IMR-90 (cell line): ENCODE data around the gene MLYCD. TPM values are rescaled to one million over a fixed set of nuclear protein-coding genes. Genes with fewer than 3 reads are reported as not detected.

Experiments used
- ATAC-seq: fragments of 200-7000 bp; cut with Tn5 transposase; 2 replicates; pipeline ENCODE4 v1.9.1; 2020; ENCODE audit warnings: low read depth, mild to moderate bottlenecking, moderate library complexity
- BruUV-seq: library from RNA; stranded (reverse); fragments of 400-500 nt; replicated peaks from 2 replicates; lab custom pipeline; 2021; lab: Mats Ljungman, UMichigan
- CTCF ChIA-PET: fragments of 300-600 bp; formaldehyde crosslinking; extraction: SDS; loops from one replicate; lab custom pipeline; 2021; ENCODE audit warnings: antibody characterized with exemption; lab: Yijun Ruan, JAX
- POLR2A ChIA-PET: fragments of 300-600 bp; sonication (Branson Sonifier 250); formaldehyde crosslinking; loops from one replicate; lab custom pipeline; 2022; ENCODE audit warnings: antibody characterized with exemption; ENCODE audit not compliant: unreplicated experiment; lab: Charles Lee
- DNase-seq: peaks from one replicate; pipeline ENCODE4 v3.0.0; 2013
- H2AFZ ChIP-seq: replicated peaks from 2 replicates; pipeline ENCODE3; 2013; ENCODE audit warnings: low read length, mild to moderate bottlenecking; ENCODE audit not compliant: poor library complexity
- H2AK5ac ChIP-seq: 2 replicates; pipeline ENCODE4 v1.6.1; 2013; ENCODE audit warnings: low read depth, low read length, inconsistent platforms
- H2AK9ac ChIP-seq: replicated peaks from 2 replicates; pipeline ENCODE3; 2013; ENCODE audit warnings: mild to moderate bottlenecking, low read depth, low read length, moderate library complexity; ENCODE audit not compliant: poor library complexity
- H2BK120ac ChIP-seq: 2 replicates; pipeline ENCODE4 v1.6.1; 2013; ENCODE audit warnings: low read depth, low read length, inconsistent platforms
- H2BK15ac ChIP-seq: 3 replicates; pipeline ENCODE4 v1.6.1; 2013; ENCODE audit warnings: low read depth, low read length, inconsistent platforms
- H2BK20ac ChIP-seq: 2 replicates; pipeline ENCODE4 v1.6.1; 2013; ENCODE audit warnings: low read depth, mild to moderate bottlenecking, inconsistent platforms, low read length, moderate library complexity
- H2BK5ac ChIP-seq: 2 replicates; pipeline ENCODE4 v1.6.1; 2013; ENCODE audit warnings: mild to moderate bottlenecking, low read depth, low read length, inconsistent platforms; ENCODE audit not compliant: poor library complexity, severe bottlenecking
- H3K14ac ChIP-seq: replicated peaks from 2 replicates; pipeline ENCODE4 v1.6.1; 2013; ENCODE audit warnings: low read depth, low read length, inconsistent platforms
- H3K18ac ChIP-seq: 2 replicates; pipeline ENCODE4 v1.6.1; 2013; ENCODE audit warnings: low read depth, low read length, control low read depth
- H3K23ac ChIP-seq: 2 replicates; pipeline ENCODE4 v1.6.1; 2013; ENCODE audit warnings: low read depth, low read length, inconsistent platforms
- H3K27ac ChIP-seq: 2 replicates; pipeline ENCODE4 v1.5.1; 2013; ENCODE audit warnings: mild to moderate bottlenecking, control low read depth, low read length; ENCODE audit not compliant: insufficient read depth
- H3K27me3 ChIP-seq: 2 replicates; pipeline ENCODE4 v1.6.1; 2013; ENCODE audit warnings: low read length; ENCODE audit not compliant: control insufficient read depth, insufficient read depth
- H3K36me3 ChIP-seq: 2 replicates; pipeline ENCODE4 v1.6.1; 2013; ENCODE audit warnings: low read length, mixed read lengths; ENCODE audit not compliant: control insufficient read depth, insufficient read depth
- H3K4ac ChIP-seq: 2 replicates; pipeline ENCODE4 v1.6.1; 2013; ENCODE audit warnings: low read depth, low read length, inconsistent platforms
- H3K4me1 ChIP-seq: 2 replicates; pipeline ENCODE4 v1.6.1; 2013; ENCODE audit warnings: low read length, mixed read lengths; ENCODE audit not compliant: control insufficient read depth, insufficient read depth
- H3K4me2 ChIP-seq: 2 replicates; pipeline ENCODE4 v1.6.1; 2013; ENCODE audit warnings: low read depth, mild to moderate bottlenecking, control low read depth, low read length, moderate library complexity
- H3K4me3 ChIP-seq: 2 replicates; pipeline ENCODE4 v1.5.1; 2013; ENCODE audit warnings: low read depth, mild to moderate bottlenecking, control low read depth, low read length, moderate library complexity; ENCODE audit not compliant: insufficient read depth
- H3K56ac ChIP-seq: 2 replicates; pipeline ENCODE4 v1.6.1; 2013; ENCODE audit warnings: low read length, inconsistent platforms; ENCODE audit not compliant: insufficient read depth; ENCODE audit errors: extremely low read depth
- H3K79me1 ChIP-seq, 2 experiments: 2 replicates each; pipeline ENCODE4 v1.6.1; 2013; ENCODE audit warnings: low read length in 2 of 2, inconsistent platforms in 1 of 2, low read depth in 1 of 2
- H3K9ac ChIP-seq: 2 replicates; pipeline ENCODE4 v1.6.1; 2013; ENCODE audit warnings: low read depth, low read length, control low read depth
- H3K9me1 ChIP-seq: 2 replicates; pipeline ENCODE4 v1.6.1; 2013; ENCODE audit warnings: low read length, inconsistent platforms; ENCODE audit not compliant: insufficient read depth
- H3K9me3 ChIP-seq: 2 replicates; pipeline ENCODE4 v1.6.1; 2013; ENCODE audit warnings: low read length; ENCODE audit not compliant: control insufficient read depth, insufficient read depth
- H4K20me1 ChIP-seq: 2 replicates; pipeline ENCODE4 v1.6.1; 2013; ENCODE audit warnings: low read length, inconsistent platforms; ENCODE audit not compliant: insufficient read depth
- H4K5ac ChIP-seq: 2 replicates; pipeline ENCODE4 v1.6.1; 2013; ENCODE audit warnings: mild to moderate bottlenecking, low read depth, low read length, control low read depth
- H4K8ac ChIP-seq, 2 experiments: 2 replicates each; pipeline ENCODE4 v1.6.1; 2013; ENCODE audit warnings: low read depth in 2 of 2, low read length in 2 of 2, control low read depth in 1 of 2, inconsistent platforms in 1 of 2
- H4K91ac ChIP-seq: 2 replicates; pipeline ENCODE4 v1.6.1; 2013; ENCODE audit warnings: low read depth, low read length, inconsistent platforms; ENCODE audit not compliant: insufficient read depth
- CTCF ChIP-seq: conservative IDR thresholded peaks from 2 replicates; pipeline ENCODE4 v1.5.1; 2012; ENCODE audit warnings: mild to moderate bottlenecking, low read depth, low read length, improper control_type of control experiment
- ELK1 ChIP-seq: fragments of 150-350 bp; IDR thresholded peaks from 2 replicates; pipeline ENCODE4 v1.6.1; 2016; ENCODE audit warnings: low read depth, mild to moderate bottlenecking, low read length, moderate library complexity, borderline replicate concordance
- MAFK ChIP-seq: IDR thresholded peaks from 2 replicates; pipeline ENCODE4 v1.6.1; 2012; ENCODE audit warnings: low read depth, low read length, improper control_type of control experiment
- NFE2L2 ChIP-seq: fragments of 150-350 bp; IDR thresholded peaks from 2 replicates; pipeline ENCODE4 v1.6.1; 2016; ENCODE audit warnings: low read depth, mild to moderate bottlenecking, low read length
- RAD21 ChIP-seq: IDR thresholded peaks from 2 replicates; pipeline ENCODE4 v1.6.1; 2012; ENCODE audit warnings: low read length, improper control_type of control experiment
- SMC3 ChIP-seq: fragments of 150-350 bp; IDR thresholded peaks from 2 replicates; pipeline ENCODE4 v1.6.1; 2016; ENCODE audit warnings: low read depth, mild to moderate bottlenecking, antibody characterized with exemption, low read length, moderate library complexity
- WGBS, 2 experiments: methylation state at CpG; one replicate each; pipeline versions ENCODE4 v1.1.5 to v1.1.7; 2013; ENCODE audit warnings: missing lambda C conversion rate in 2 of 2; ENCODE audit not compliant: insufficient read length in 1 of 2; ENCODE audit errors: extremely low coverage in 2 of 2; 5-methylcytosine and 5-hydroxymethylcytosine counted together
- dilution Hi-C: fragments of 300-500 bp; cut with HindIII; formaldehyde crosslinking; loops from one replicate; pipeline ENCODE4 v1.14.3; 2018; ENCODE audit warnings: low sequenced_read_pairs; ENCODE audit not compliant: unreplicated experiment
- in situ Hi-C: fragments of 300-500 bp; cut with MboI; formaldehyde crosslinking; loops from 3 replicates; pipeline ENCODE4 v1.14.3; 2019; ENCODE audit warnings: low sequenced_read_pairs, inconsistent platforms, mixed read lengths
- intact Hi-C: fragments of 100-400 bp; cut with micrococcal nuclease; formaldehyde crosslinking; loops from 2 replicates; pipeline ENCODE4 v1.10.0; 2022
- polyA plus RNA-seq, 3 experiments: library from polyadenylated mRNA; depleted of rRNA; stranded (reverse); fragments of >200 nt; gene quantifications; 2 replicates each; pipeline ENCODE4 v1.2.3, GENCODE V29; 2012; ENCODE audit warnings: low replicate concordance in 1 of 3
- total RNA-seq: library from RNA; depleted of rRNA; stranded (reverse); fragments of >200 nt; gene quantifications from 2 replicates; pipeline ENCODE4 v1.2.3, GENCODE V29; 2012

MLYCD gene
- total and polyA plus RNA-seq, 2 of the 4 experiments (the other 2 are of a cell fraction), result 1.9 to 2.7 TPM

- H3K36me3 ChIP-seq, result no peaks in the 10 kb centered on the region
- H3K18ac ChIP-seq, result no peak overlapping the region
- no peak overlapping the region for H3K23ac ChIP-seq
- WGBS, 2 experiments, result 73% methylated on average over 11 of the region's 12 CpGs; no CpG with 5 or more reads in 1 of the 2 experiments
- H3K27me3 ChIP-seq, result no peaks in the 10 kb centered on the region
- H2AFZ ChIP-seq, result peak overlapping the region; percentile 21
- no peak overlapping the region for H4K8ac ChIP-seq
- ChIA-PET POLR2A (interaction anchor here (0.5 kb wide), 1 partner anchor 16 kb away, joined by 3 read pairs; no protein-coding TSS in a partner anchor), CTCF (interaction anchor here (1.0 kb wide), 1 partner anchor 18 kb away, joined by 3 read pairs; no protein-coding TSS in a partner anchor)
- no peak overlapping the region for H2BK15ac ChIP-seq
- no peak overlapping the region for H2AK9ac ChIP-seq
- DNase-seq, result no peak
- no peak for ATAC-seq
- BruUV-seq, result no TSS peak
- no peak overlapping the region for H3K14ac ChIP-seq
- H3K56ac ChIP-seq, result no peak overlapping the region
- no peaks in the 10 kb centered on the region for H3K9me1 ChIP-seq
- H4K5ac ChIP-seq, result no peak overlapping the region
- H2BK5ac ChIP-seq, result no peak overlapping the region
- no peak overlapping the region for H4K91ac ChIP-seq
- dilution Hi-C loops, result no loop called here
- H2AK5ac ChIP-seq, result no peak overlapping the region
- in situ Hi-C loops, result no loop called here
- H2BK120ac ChIP-seq, result no peak overlapping the region
- intact Hi-C loops, result no loop called here
- no peaks in the 10 kb centered on the region for H4K20me1 ChIP-seq
- H3K27ac ChIP-seq, result no peak overlapping the region
- no peaks in the 10 kb centered on the region for H3K9me3 ChIP-seq
- no peak overlapping the region for H3K4me3 ChIP-seq
- no peak for TF ChIP-seq CTCF
- TF ChIP-seq ELK1, result no peak
- no peak for TF ChIP-seq RAD21
- TF ChIP-seq NFE2L2, result no peak
- TF ChIP-seq SMC3, result no peak
- TF ChIP-seq MAFK, result no peak
- peaks cover 5% of the 10 kb centered on the region for H3K4me1 ChIP-seq
- H3K9ac ChIP-seq, result no peak overlapping the region
- no peak overlapping the region for H3K4me2 ChIP-seq
- no peak overlapping the region for H3K4ac ChIP-seq
- no peaks in the 10 kb centered on the region for H3K79me1 ChIP-seq
- no peak overlapping the region for H2BK20ac ChIP-seq
Measured at GRCh38 chr16:83925095-83925905, 26.4 kb downstream of the MLYCD start.
